Erythroblast (primary cell): ENCODE results near the gene ZFP30.

ENCODE experiments used
- GATA1 ChIP-seq: IDR thresholded peaks from 2 replicates; pipeline ENCODE4 v1.6.1; 2011; ENCODE audit warnings: low read depth, mild to moderate bottlenecking, control low read depth, low read length, moderate library complexity
- POLR2A ChIP-seq: IDR thresholded peaks from 2 replicates; pipeline ENCODE4 v1.6.1; 2011; ENCODE audit warnings: mild to moderate bottlenecking, low read length

GRCh38 chr19:37691881-37692504 is 36.7 kb upstream of the ZFP30 start:
- TF ChIP-seq POLR2A (no peak), GATA1 (no peak)
